Esophagus squamous epithelium (tissue), 4 donors: ENCODE measurements around the gene AP2S1.

ENCODE experiments used
- POLR2A ChIP-seq, 4 donors: fragments of 450-650 bp; IDR thresholded peaks; one replicate each; pipeline ENCODE4 v1.6.1; 2017; ENCODE audit warnings: antibody characterized with exemption in 4 of 4, mild to moderate bottlenecking in 4 of 4, moderate library complexity in 3 of 4
- TF ChIP-seq, protein P1 (sequence below), 6 experiments: fragments of 450-650 bp in 4 of 6; fragments of 200-600 bp in 2 of 6; sonication (generic) in 2 of 6; IDR thresholded peaks; one replicate each; pipeline ENCODE4 v1.5.1; 2016 to 2019; ENCODE audit warnings: antibody characterized with exemption in 6 of 6, mild to moderate bottlenecking in 4 of 6, moderate library complexity in 4 of 6

DNA sequence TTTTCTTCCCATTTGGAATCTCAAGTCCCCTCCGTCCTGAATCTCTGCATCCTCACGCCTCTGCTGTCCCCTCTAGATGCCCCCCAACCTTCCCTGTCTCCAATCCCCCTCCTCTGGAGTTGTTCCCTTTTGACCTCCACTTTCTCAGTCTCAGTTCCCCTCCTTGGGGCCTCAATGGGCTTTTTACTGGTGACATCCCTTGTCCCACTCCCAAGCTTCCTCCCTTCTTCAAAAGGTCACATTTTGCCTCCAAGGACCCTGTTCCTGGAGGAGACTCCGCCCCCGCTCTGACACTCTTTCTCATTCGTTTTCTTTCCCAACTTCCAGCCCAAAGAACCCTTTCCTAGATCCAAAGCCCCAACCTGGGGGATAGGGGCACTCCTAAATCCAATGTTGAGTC, 1.0 kb downstream of the AP2S1 start:
- TF ChIP-seq, protein P1, sequence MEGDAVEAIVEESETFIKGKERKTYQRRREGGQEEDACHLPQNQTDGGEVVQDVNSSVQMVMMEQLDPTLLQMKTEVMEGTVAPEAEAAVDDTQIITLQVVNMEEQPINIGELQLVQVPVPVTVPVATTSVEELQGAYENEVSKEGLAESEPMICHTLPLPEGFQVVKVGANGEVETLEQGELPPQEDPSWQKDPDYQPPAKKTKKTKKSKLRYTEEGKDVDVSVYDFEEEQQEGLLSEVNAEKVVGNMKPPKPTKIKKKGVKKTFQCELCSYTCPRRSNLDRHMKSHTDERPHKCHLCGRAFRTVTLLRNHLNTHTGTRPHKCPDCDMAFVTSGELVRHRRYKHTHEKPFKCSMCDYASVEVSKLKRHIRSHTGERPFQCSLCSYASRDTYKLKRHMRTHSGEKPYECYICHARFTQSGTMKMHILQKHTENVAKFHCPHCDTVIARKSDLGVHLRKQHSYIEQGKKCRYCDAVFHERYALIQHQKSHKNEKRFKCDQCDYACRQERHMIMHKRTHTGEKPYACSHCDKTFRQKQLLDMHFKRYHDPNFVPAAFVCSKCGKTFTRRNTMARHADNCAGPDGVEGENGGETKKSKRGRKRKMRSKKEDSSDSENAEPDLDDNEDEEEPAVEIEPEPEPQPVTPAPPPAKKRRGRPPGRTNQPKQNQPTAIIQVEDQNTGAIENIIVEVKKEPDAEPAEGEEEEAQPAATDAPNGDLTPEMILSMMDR (IDR thresholded peaks at IDR 0.05): no peak
- TF ChIP-seq POLR2A (IDR thresholded peaks at IDR 0.05): no peak
